ENCODE results near the gene ANKRD45. TPM values are rescaled to one million over a fixed set of nuclear protein-coding genes. Genes with fewer than 3 reads are reported as not detected.
"Not testable (repeated sequence)": the region's sequence is repeated elsewhere in the genome, so short reads cannot be mapped to it uniquely, and the experiment has no call there.

ANKRD45 gene
- total RNA-seq, 1 donor from 2014 or later, result not detected

DNA sequence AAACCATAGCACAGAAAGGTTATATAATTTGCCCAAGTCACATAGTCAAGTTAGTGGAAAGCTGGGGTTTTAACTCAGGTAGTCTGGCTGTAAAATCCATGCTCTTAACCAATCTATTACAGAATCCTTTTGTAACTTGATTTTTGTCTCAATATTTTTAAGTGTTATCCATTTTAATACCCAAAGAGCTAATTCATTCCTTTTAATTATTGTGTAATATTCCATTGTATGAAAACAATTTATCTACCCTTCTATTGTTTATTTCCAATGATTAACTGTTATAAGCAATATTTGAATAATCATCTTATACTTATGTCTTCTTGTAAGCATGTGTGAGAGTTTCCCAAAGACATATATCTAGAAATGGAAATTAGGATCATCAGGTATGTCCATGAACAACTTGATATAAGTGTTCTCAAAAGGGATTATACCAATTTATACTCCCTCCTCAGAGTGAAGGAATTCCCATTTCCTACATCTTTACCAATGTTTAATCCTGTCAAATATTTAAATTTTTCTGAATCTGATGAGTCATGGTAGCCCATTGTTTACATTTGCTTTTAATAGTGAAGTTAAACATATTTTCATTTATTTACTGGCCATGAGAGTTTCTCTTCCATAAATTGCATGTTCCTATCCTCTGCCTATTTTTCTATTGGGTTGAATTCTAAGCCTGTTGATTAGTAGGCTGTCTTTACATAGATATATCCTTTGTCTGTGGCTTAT, 20.6 kb downstream of the ANKRD45 start:
- Histone ChIP-seq H3K36me3 (ENCODE audit: control insufficient read depth in 3 of 3, insufficient read depth in 3 of 3, low read length in 3 of 3) (no peaks in the 10 kb centered on the region), H3K4me3 (ENCODE audit: low read length in 3 of 3) (no peak overlapping the region), H3K9ac (ENCODE audit: low read depth in 1 of 3, low read length in 3 of 3) (no peak overlapping the region), H3K9me3 (ENCODE audit: control insufficient read depth in 3 of 3, low read length in 3 of 3) (no peaks in the 10 kb centered on the region), H3K27me3 (ENCODE audit: control insufficient read depth in 3 of 3, insufficient read depth in 3 of 3, low read length in 3 of 3) (no peaks in the 10 kb centered on the region), H3K4me1 (ENCODE audit: control insufficient read depth in 3 of 3, insufficient read depth in 3 of 3, low read length in 3 of 3) (no peaks in the 10 kb centered on the region), H3K27ac (ENCODE audit: low read depth, low read length) (no peak overlapping the region)

DNA sequence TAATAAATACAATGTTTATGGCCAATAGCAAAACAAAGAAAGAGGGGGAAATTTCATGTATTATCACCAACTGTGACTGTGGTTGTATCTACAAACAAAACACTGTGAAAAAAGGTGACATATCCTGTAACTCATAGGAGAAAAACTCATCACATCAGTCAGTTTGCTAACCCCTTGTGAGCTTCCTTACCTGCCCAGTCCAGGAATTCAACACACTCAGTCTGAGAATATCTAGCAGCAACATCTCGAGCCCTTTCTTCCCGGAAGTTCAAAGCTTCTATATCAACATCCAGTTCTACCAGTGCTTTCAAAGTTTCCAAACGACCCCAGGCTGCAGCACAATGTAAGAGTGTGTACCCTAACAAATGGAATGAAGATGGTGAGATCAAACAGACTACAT, 23.0 kb downstream of the ANKRD45 start:
- no peak overlapping the region for H3K9ac ChIP-seq (ENCODE audit: low read depth in 1 of 3, low read length in 3 of 3)
- H3K27ac ChIP-seq (ENCODE audit: low read depth, low read length), result no peak overlapping the region

DNA sequence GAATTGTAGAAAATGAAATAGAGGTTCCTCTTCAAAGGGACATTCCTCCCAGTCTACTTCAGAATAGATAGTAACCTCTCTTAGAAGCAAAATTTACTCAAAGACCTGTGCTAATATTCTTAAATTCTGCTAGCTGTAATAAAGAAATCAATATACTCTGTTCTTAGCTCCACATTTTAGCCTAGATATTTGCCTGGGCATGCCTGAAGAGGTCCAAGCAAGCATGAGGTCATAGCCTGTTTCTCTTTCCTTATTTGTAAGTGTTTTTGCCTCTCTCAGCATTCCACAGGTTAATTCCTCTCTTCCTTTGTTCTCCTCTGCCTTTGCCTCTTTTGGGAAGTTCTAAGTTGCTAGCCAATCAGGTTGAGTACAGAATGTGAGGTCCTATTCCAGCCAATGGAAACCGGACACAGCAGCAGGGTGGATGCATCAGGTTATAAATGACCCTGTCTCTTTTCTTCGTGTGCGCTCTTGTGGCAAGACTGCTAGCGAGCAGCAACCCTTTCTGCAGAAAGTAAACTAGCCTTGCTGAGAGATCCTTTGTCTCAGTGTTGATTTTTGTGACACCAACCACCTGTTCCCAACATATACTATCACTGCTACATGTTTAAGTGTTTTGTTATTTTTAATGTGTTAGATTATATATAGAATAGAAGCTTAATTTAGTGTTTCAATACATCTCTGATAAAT, 27.1 kb downstream of the ANKRD45 start:
- not testable (repeated sequence) for H3K9ac ChIP-seq (ENCODE audit: low read depth in 1 of 3, low read length in 3 of 3); H3K4me3 ChIP-seq (ENCODE audit: low read length in 3 of 3); H3K4me1 ChIP-seq (ENCODE audit: control insufficient read depth in 3 of 3, insufficient read depth in 3 of 3, low read length in 3 of 3); H3K27me3 ChIP-seq (ENCODE audit: control insufficient read depth in 3 of 3, insufficient read depth in 3 of 3, low read length in 3 of 3); H3K36me3 ChIP-seq (ENCODE audit: control insufficient read depth in 3 of 3, insufficient read depth in 3 of 3, low read length in 3 of 3); H3K27ac ChIP-seq (ENCODE audit: low read depth, low read length); H3K9me3 ChIP-seq (ENCODE audit: control insufficient read depth in 3 of 3, low read length in 3 of 3)

More for the DNA sequence above, 23.0 kb downstream of the ANKRD45 start:
- H3K4me3 ChIP-seq (ENCODE audit: low read length in 3 of 3), result no peak overlapping the region
- no peaks in the 10 kb centered on the region for H3K4me1 ChIP-seq (ENCODE audit: control insufficient read depth in 3 of 3, insufficient read depth in 3 of 3, low read length in 3 of 3)
- no peaks in the 10 kb centered on the region for H3K36me3 ChIP-seq (ENCODE audit: control insufficient read depth in 3 of 3, insufficient read depth in 3 of 3, low read length in 3 of 3)
- H3K27me3 ChIP-seq (ENCODE audit: control insufficient read depth in 3 of 3, insufficient read depth in 3 of 3, low read length in 3 of 3), result no peaks in the 10 kb centered on the region
- H3K9me3 ChIP-seq (ENCODE audit: control insufficient read depth in 3 of 3, low read length in 3 of 3), result no peaks in the 10 kb centered on the region

DNA sequence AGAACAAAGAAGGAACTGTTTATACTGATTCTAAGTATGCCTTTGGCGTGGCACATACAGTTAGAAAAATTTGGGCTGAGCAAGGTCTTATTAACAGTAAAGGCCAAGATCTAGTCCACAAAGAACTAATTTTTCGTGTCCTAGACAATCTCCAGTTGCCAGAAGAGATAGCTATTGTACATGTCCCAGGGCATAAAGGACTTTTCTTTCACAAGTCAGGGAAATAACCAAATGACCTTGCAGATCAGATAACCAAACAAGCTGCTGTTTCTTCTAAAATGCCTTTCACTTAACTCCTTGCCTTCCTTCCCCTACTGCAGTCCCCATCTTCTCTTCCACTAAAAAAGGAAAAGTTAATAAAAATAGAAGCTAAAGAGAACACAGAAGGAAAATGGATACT, 30.5 kb downstream of the ANKRD45 start:
- Histone ChIP-seq H3K4me3 (ENCODE audit: low read length in 3 of 3) (no peak overlapping the region), H3K27ac (ENCODE audit: low read depth, low read length) (no peak overlapping the region), H3K4me1 (ENCODE audit: control insufficient read depth in 3 of 3, insufficient read depth in 3 of 3, low read length in 3 of 3) (no peaks in the 10 kb centered on the region), H3K27me3 (ENCODE audit: control insufficient read depth in 3 of 3, insufficient read depth in 3 of 3, low read length in 3 of 3) (no peaks in the 10 kb centered on the region), H3K9ac (ENCODE audit: low read depth in 1 of 3, low read length in 3 of 3) (no peak overlapping the region), H3K9me3 (ENCODE audit: control insufficient read depth in 3 of 3, low read length in 3 of 3) (peaks cover 0 to 5% (median 0%) of the 10 kb centered on the region in 3 donors), H3K36me3 (ENCODE audit: control insufficient read depth in 3 of 3, insufficient read depth in 3 of 3, low read length in 3 of 3) (no peaks in the 10 kb centered on the region)

- Histone ChIP-seq H3K36me3 (ENCODE audit: control insufficient read depth in 3 of 3, insufficient read depth in 3 of 3, low read length in 3 of 3) (no peaks in the 10 kb centered on the region), H3K4me1 (ENCODE audit: control insufficient read depth in 3 of 3, insufficient read depth in 3 of 3, low read length in 3 of 3) (no peaks in the 10 kb centered on the region), H3K27ac (ENCODE audit: low read depth, low read length) (no peak overlapping the region), H3K9me3 (ENCODE audit: control insufficient read depth in 3 of 3, low read length in 3 of 3) (peaks cover 0 to 5% (median 0%) of the 10 kb centered on the region in 3 donors), H3K4me3 (ENCODE audit: low read length in 3 of 3) (no peak overlapping the region), H3K27me3 (ENCODE audit: control insufficient read depth in 3 of 3, insufficient read depth in 3 of 3, low read length in 3 of 3) (no peaks in the 10 kb centered on the region), H3K9ac (ENCODE audit: low read depth in 1 of 3, low read length in 3 of 3) (no peak overlapping the region)
Observed at GRCh38 chr1:173638043-173639021, 31.3 kb downstream of the ANKRD45 start.

- H3K9me3 ChIP-seq (ENCODE audit: control insufficient read depth in 3 of 3, low read length in 3 of 3), result not testable (repeated sequence)
Observed at GRCh38 chr1:173637236-173638042, 32.2 kb downstream of the ANKRD45 start.

GRCh38 chr1:173635116-173635515, 34.5 kb downstream of the ANKRD45 start, which contains the start of gene TEX50:
TEX50 (plus strand) TSS chr1:173635338; CDS start chr1:173635522, 184 bp downstream.
- Histone ChIP-seq H3K9ac (ENCODE audit: low read depth in 1 of 3, low read length in 3 of 3) (no peak within 1 kb of the TSS), H3K27ac (ENCODE audit: low read depth, low read length) (no peak within 1 kb of the TSS), H3K9me3 (ENCODE audit: control insufficient read depth in 3 of 3, low read length in 3 of 3) (peaks cover 0 to 5% (median 2%) of the 10 kb centered on the region in 3 donors), H3K4me3 (ENCODE audit: low read length in 3 of 3) (no peak within 1 kb of the TSS), H3K4me1 (ENCODE audit: control insufficient read depth in 3 of 3, insufficient read depth in 3 of 3, low read length in 3 of 3) (no peaks in the 10 kb centered on the region), H3K27me3 (ENCODE audit: control insufficient read depth in 3 of 3, insufficient read depth in 3 of 3, low read length in 3 of 3) (no peaks in the 10 kb centered on the region), H3K36me3 (ENCODE audit: control insufficient read depth in 3 of 3, insufficient read depth in 3 of 3, low read length in 3 of 3) (no peaks in the 10 kb centered on the region)

More at GRCh38 chr1:173637236-173638042, 32.2 kb downstream of the ANKRD45 start:
- not testable (repeated sequence) for H3K4me3 ChIP-seq (ENCODE audit: low read length in 3 of 3); H3K4me1 ChIP-seq (ENCODE audit: control insufficient read depth in 3 of 3, insufficient read depth in 3 of 3, low read length in 3 of 3); H3K36me3 ChIP-seq (ENCODE audit: control insufficient read depth in 3 of 3, insufficient read depth in 3 of 3, low read length in 3 of 3); H3K27me3 ChIP-seq (ENCODE audit: control insufficient read depth in 3 of 3, insufficient read depth in 3 of 3, low read length in 3 of 3); H3K27ac ChIP-seq (ENCODE audit: low read depth, low read length); H3K9ac ChIP-seq (ENCODE audit: low read depth in 1 of 3, low read length in 3 of 3)

DNA sequence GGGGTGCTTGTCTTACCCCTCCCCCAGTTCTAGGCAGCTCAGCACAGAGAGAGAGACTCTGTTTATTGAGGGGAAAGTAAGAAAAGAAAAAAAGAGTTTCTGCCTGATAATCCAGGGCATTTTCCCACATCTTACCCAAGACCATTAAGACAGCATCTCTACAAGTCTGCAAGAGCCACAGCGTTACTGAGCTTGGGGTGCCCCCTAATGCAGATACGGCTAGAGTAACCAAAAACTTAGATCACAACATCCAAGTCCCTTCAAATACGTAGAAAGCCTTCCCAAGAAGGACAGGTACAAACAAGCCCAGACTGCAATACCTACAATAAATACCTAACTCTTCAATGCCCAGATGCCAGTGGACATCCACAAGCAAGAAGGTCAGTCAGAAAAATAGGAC, 40.8 kb downstream of the ANKRD45 start:
- Histone ChIP-seq H3K4me3 (ENCODE audit: low read length in 3 of 3) (no peak overlapping the region), H3K27ac (ENCODE audit: low read depth, low read length) (no peak overlapping the region), H3K9me3 (ENCODE audit: control insufficient read depth in 3 of 3, low read length in 3 of 3) (peaks cover 0 to 2% (median 0%) of the 10 kb centered on the region in 3 donors), H3K9ac (ENCODE audit: low read depth in 1 of 3, low read length in 3 of 3) (no peak overlapping the region), H3K27me3 (ENCODE audit: control insufficient read depth in 3 of 3, insufficient read depth in 3 of 3, low read length in 3 of 3) (no peaks in the 10 kb centered on the region), H3K4me1 (ENCODE audit: control insufficient read depth in 3 of 3, insufficient read depth in 3 of 3, low read length in 3 of 3) (no peaks in the 10 kb centered on the region), H3K36me3 (ENCODE audit: control insufficient read depth in 3 of 3, insufficient read depth in 3 of 3, low read length in 3 of 3) (no peaks in the 10 kb centered on the region)

GRCh38 chr1:173627269-173627668, 42.4 kb downstream of the ANKRD45 start:
- peaks cover 0 to 2% (median 2%) of the 10 kb centered on the region in 3 donors for H3K9me3 ChIP-seq (ENCODE audit: control insufficient read depth in 3 of 3, low read length in 3 of 3)
- H3K27me3 ChIP-seq (ENCODE audit: control insufficient read depth in 3 of 3, insufficient read depth in 3 of 3, low read length in 3 of 3), result no peaks in the 10 kb centered on the region
- H3K4me1 ChIP-seq (ENCODE audit: control insufficient read depth in 3 of 3, insufficient read depth in 3 of 3, low read length in 3 of 3), result no peaks in the 10 kb centered on the region
- H3K36me3 ChIP-seq (ENCODE audit: control insufficient read depth in 3 of 3, insufficient read depth in 3 of 3, low read length in 3 of 3), result no peaks in the 10 kb centered on the region
- no peak overlapping the region for H3K4me3 ChIP-seq (ENCODE audit: low read length in 3 of 3)
- H3K9ac ChIP-seq (ENCODE audit: low read depth in 1 of 3, low read length in 3 of 3), result no peak overlapping the region
- no peak overlapping the region for H3K27ac ChIP-seq (ENCODE audit: low read depth, low read length)

Measured in skeletal muscle tissue (tissue), 4 donors.